HepG2 (cell line): ENCODE results near the gene SSU72. TPM values are rescaled to one million over a fixed set of nuclear protein-coding genes. Genes with fewer than 3 reads are reported as not detected.

Source experiments
- CSRNP1 ChIP-seq: sonication (generic); formaldehyde crosslinking; IDR thresholded peaks from 2 replicates; pipeline ENCODE4 v1.8.1; 2023; ENCODE audit warnings: mild to moderate bottlenecking, missing genetic modification reagents
- DMAP1 ChIP-seq: IDR thresholded peaks from 2 replicates; pipeline ENCODE4 v1.6.1; 2016
- FOXO1 ChIP-seq: sonication (generic); formaldehyde crosslinking; IDR thresholded peaks from 2 replicates; pipeline ENCODE4 v1.4.0; 2020; ENCODE audit warnings: missing genetic modification reagents
- KAT7 ChIP-seq: IDR thresholded peaks from 2 replicates; pipeline ENCODE4 v1.6.1; 2018; ENCODE audit warnings: borderline replicate concordance, missing compliant biosample characterization
- KMT2B ChIP-seq: IDR thresholded peaks from 2 replicates; pipeline ENCODE4 v1.6.1; 2016; ENCODE audit warnings: missing genetic modification reagents, missing compliant biosample characterization
- ZBED4 ChIP-seq: sonication (generic); formaldehyde crosslinking; IDR thresholded peaks from 2 replicates; pipeline ENCODE4 v1.4.0; 2020; ENCODE audit warnings: missing genetic modification reagents, borderline replicate concordance
- ZNF142 ChIP-seq: sonication (generic); formaldehyde crosslinking; IDR thresholded peaks from 2 replicates; pipeline ENCODE4 v1.4.0; 2020; ENCODE audit warnings: missing genetic modification reagents
- ZNF232 ChIP-seq: sonication (generic); formaldehyde crosslinking; IDR thresholded peaks from 2 replicates; pipeline ENCODE4 v1.4.0; 2020; ENCODE audit warnings: missing genetic modification reagents, borderline replicate concordance
- ZNF235 ChIP-seq: sonication (generic); formaldehyde crosslinking; IDR thresholded peaks from 2 replicates; pipeline ENCODE4 v1.8.1; 2023; ENCODE audit warnings: mild to moderate bottlenecking, missing genetic modification reagents, borderline replicate concordance
- ZNF326 ChIP-seq: sonication (generic); formaldehyde crosslinking; IDR thresholded peaks from 2 replicates; pipeline ENCODE4 v1.4.0; 2020; ENCODE audit warnings: missing genetic modification reagents, borderline replicate concordance
- ZNF362 ChIP-seq: sonication (generic); formaldehyde crosslinking; IDR thresholded peaks from 2 replicates; pipeline ENCODE4 v1.4.0; 2020; ENCODE audit warnings: missing genetic modification reagents, mild to moderate bottlenecking, borderline replicate concordance
- ZNF800 ChIP-seq: sonication (generic); formaldehyde crosslinking; IDR thresholded peaks from 2 replicates; pipeline ENCODE4 v1.4.0; 2020; ENCODE audit warnings: missing genetic modification reagents
- polyA plus RNA-seq, 8 experiments: library from polyadenylated mRNA; depleted of rRNA in 3 of 8; stranded (reverse) in 7 of 8; unstranded in 1 of 8; fragments of >200 nt; fragmentation: Illumina TruSeq in 4 of 8; extraction: Trizol in 4 of 8; gene quantifications; 2 replicates each; pipeline versions ENCODE4 v1.2.1 to v1.2.3, GENCODE V29; 2011 to 2016; ENCODE audit warnings: low read depth in 4 of 8, missing spikeins in 1 of 8, mixed read lengths in 1 of 8; ENCODE audit not compliant: insufficient read depth in 1 of 8
- total RNA-seq, 5 experiments: library from RNA; depleted of rRNA; stranded (reverse); fragments of >200 nt; fragmentation: Illumina TruSeq; extraction: Trizol; gene quantifications; 2 replicates each; pipeline ENCODE4 v1.2.3, GENCODE V29; 2016; ENCODE audit warnings: low read depth in 1 of 5

SSU72 gene
- total and polyA plus RNA-seq, 2 of the 13 experiments (the other 11 are each of a cell fraction or from before 2014, with no cell fraction given): 42.8 to 67.1 TPM

GRCh38 chr1:1574721-1575537 is at the start of gene SSU72 (continued):
- TF ChIP-seq ZBED4 (CRISPR knock-in tag) (peak; percentile 49), ZNF235 (CRISPR knock-in tag) (no peak), KMT2B (CRISPR knock-in tag) (peak; percentile 87), ZNF326 (no peak), ZNF800 (no peak), ZNF362 (CRISPR knock-in tag) (no peak), FOXO1 (CRISPR knock-in tag) (peak; percentile 83), KAT7 (CRISPR knock-in tag) (no peak; the same call in 1 of the 2 replicates), CSRNP1 (CRISPR knock-in tag) (0 out of 2 replicates have a peak, but pooled peaks have one; percentile 45), ZNF142 (CRISPR knock-in tag) (peak; percentile 25), DMAP1 (CRISPR knock-in tag) (peak; percentile 49; the same call in 1 of the 2 replicates), ZNF232 (CRISPR knock-in tag) (0 out of 2 replicates have a peak, but pooled peaks have one; percentile 25)
